ENCODE measurements around the gene FA2H. TPM values are rescaled to one million over a fixed set of nuclear protein-coding genes. Genes with fewer than 3 reads are reported as not detected.
"Not testable (repeated sequence)": the region's sequence is repeated elsewhere in the genome, so short reads cannot be mapped to it uniquely, and the experiment has no call there.

Gene FA2H, protein sequence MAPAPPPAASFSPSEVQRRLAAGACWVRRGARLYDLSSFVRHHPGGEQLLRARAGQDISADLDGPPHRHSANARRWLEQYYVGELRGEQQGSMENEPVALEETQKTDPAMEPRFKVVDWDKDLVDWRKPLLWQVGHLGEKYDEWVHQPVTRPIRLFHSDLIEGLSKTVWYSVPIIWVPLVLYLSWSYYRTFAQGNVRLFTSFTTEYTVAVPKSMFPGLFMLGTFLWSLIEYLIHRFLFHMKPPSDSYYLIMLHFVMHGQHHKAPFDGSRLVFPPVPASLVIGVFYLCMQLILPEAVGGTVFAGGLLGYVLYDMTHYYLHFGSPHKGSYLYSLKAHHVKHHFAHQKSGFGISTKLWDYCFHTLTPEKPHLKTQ
- total RNA-seq (under 1 TPM in 2 of 5 experiments, not detected in 3; 0.20 to 0.34 TPM), polyA plus RNA-seq (not detected), total RNA-seq (not detected)

- intact Hi-C loops (cut with micrococcal nuclease): no loop called here
- ATAC-seq (peak; percentile 96), DNase-seq (peak; percentile 55 to 77 (median 67))
- POLR2A ChIA-PET: no interaction called here
- Mint-ChIP-seq H3K9me3 (peaks cover 0 to 4% (median 0%) of the 10 kb centered on the region in 11 donors), H3K27ac (peak within 1 kb of the TSS in 1 of 9 donors; percentile 24), H3K27me3 (peaks cover 33 to 44% (median 36%) of the 10 kb centered on the region in 5 donors), H3K4me3 (peak within 1 kb of the TSS; percentile 43 to 85 (median 68)), H3K36me3 (peaks cover 0 to 4% (median 0%) of the 10 kb centered on the region in 5 donors), H3K4me1 (peaks cover 7 to 15% (median 11%) of the 10 kb centered on the region in 7 donors)
- CTCF ChIA-PET: no interaction called here
- H3K27me3 ChIP-seq (ENCODE audit: control insufficient read depth in 2 of 2, insufficient read depth in 2 of 2, low read length in 2 of 2): peaks cover 0 to 6% of the 10 kb centered on the region in 2 donors
- no peaks in the 10 kb centered on the region for H3K36me3 ChIP-seq (ENCODE audit: control insufficient read depth in 2 of 3, insufficient read depth in 3 of 3, low read length in 3 of 3)
- no peaks in the 10 kb centered on the region for H3K4me1 ChIP-seq (ENCODE audit: control insufficient read depth in 2 of 2, insufficient read depth in 2 of 2, low read length in 2 of 2)
- no peaks in the 10 kb centered on the region for H3K9me3 ChIP-seq (ENCODE audit: control insufficient read depth in 2 of 3, low read length in 3 of 3)
- no peak within 1 kb of the TSS for H3K4me3 ChIP-seq (ENCODE audit: low read length)
- no peak within 1 kb of the TSS for H3K27ac ChIP-seq (ENCODE audit: low read depth, low read length)
These were observed at the start of gene FA2H for GRCh38 chr16:74774223-74775139. TSS of gene FA2H (minus strand) at chr16:74774820. CDS start at chr16:74774755, 65 bp downstream.

- no peak for DNase-seq
- no peak for ATAC-seq
- no peak overlapping the region for H3K27ac Mint-ChIP-seq
- Histone ChIP-seq H3K4me3 (ENCODE audit: low read length) (no peak overlapping the region), H3K9me3 (ENCODE audit: control insufficient read depth in 2 of 3, low read length in 3 of 3) (no peaks in the 10 kb centered on the region), H3K36me3 (ENCODE audit: control insufficient read depth in 2 of 3, insufficient read depth in 3 of 3, low read length in 3 of 3) (no peaks in the 10 kb centered on the region), H3K27me3 (ENCODE audit: control insufficient read depth in 2 of 2, insufficient read depth in 2 of 2, low read length in 2 of 2) (no peaks in the 10 kb centered on the region), H3K27ac (ENCODE audit: low read depth, low read length) (no peak overlapping the region), H3K4me1 (ENCODE audit: control insufficient read depth in 2 of 2, insufficient read depth in 2 of 2, low read length in 2 of 2) (no peaks in the 10 kb centered on the region)
- H3K4me3 Mint-ChIP-seq: no peak overlapping the region
- H3K4me1 Mint-ChIP-seq: peaks cover 0 to 5% (median 0%) of the 10 kb centered on the region in 7 donors
- H3K9me3 Mint-ChIP-seq: peaks cover 0 to 1% (median 0%) of the 10 kb centered on the region in 11 donors
- ChIA-PET POLR2A (no interaction called here), CTCF (interaction anchor here (1.1 kb wide), 1 partner anchor 45 kb away, joined by 4 read pairs; no protein-coding TSS in a partner anchor)
- intact Hi-C loops (cut with micrococcal nuclease): loop anchor here in 1 of 2 donors (10.0 kb wide), 1 partner anchor 117 kb away; no protein-coding TSS in a partner anchor
- H3K36me3 Mint-ChIP-seq: no peaks in the 10 kb centered on the region
- peaks cover 0 to 31% (median 0%) of the 10 kb centered on the region in 5 donors for H3K27me3 Mint-ChIP-seq
These were observed 43.2 kb upstream of the FA2H start for GRCh38 chr16:74817851-74818250.

GRCh38 chr16:74813109-74813641 is 38.6 kb upstream of the FA2H start:
- ChIA-PET POLR2A (interaction anchor here (0.6 kb wide), 1 partner anchor 164 kb away, joined by 4 read pairs; no protein-coding TSS in a partner anchor), CTCF (interaction anchor here (0.6 to 2.8 kb wide), 7 partner anchors 11 to 298 kb away, joined by 3 to 15 read pairs (median 4); no protein-coding TSS in a partner anchor)
- Histone ChIP-seq H3K9me3 (ENCODE audit: control insufficient read depth in 2 of 3, low read length in 3 of 3) (no peaks in the 10 kb centered on the region), H3K4me1 (ENCODE audit: control insufficient read depth in 2 of 2, insufficient read depth in 2 of 2, low read length in 2 of 2) (no peaks in the 10 kb centered on the region), H3K4me3 (ENCODE audit: low read length) (no peak overlapping the region), H3K36me3 (ENCODE audit: control insufficient read depth in 2 of 3, insufficient read depth in 3 of 3, low read length in 3 of 3) (no peaks in the 10 kb centered on the region), H3K27me3 (ENCODE audit: control insufficient read depth in 2 of 2, insufficient read depth in 2 of 2, low read length in 2 of 2) (no peaks in the 10 kb centered on the region), H3K27ac (ENCODE audit: low read depth, low read length) (no peak overlapping the region)
- H3K27ac Mint-ChIP-seq: no peak overlapping the region
- H3K4me1 Mint-ChIP-seq: peaks cover 0 to 5% (median 0%) of the 10 kb centered on the region in 7 donors
- H3K27me3 Mint-ChIP-seq: peaks cover 0 to 12% (median 0%) of the 10 kb centered on the region in 5 donors
- H3K4me3 Mint-ChIP-seq: peak overlapping the region in 3 of 10 donors; percentile 15 to 30 (median 21)
- H3K9me3 Mint-ChIP-seq: peaks cover 0 to 16% (median 0%) of the 10 kb centered on the region in 11 donors
- intact Hi-C loops (cut with micrococcal nuclease): loop anchor here (1.0 to 10.0 kb wide), 5 partner anchors 49 to 298 kb away; partner anchors contain the start of gene ZNRF1 (in 1 of the 2)
- H3K36me3 Mint-ChIP-seq: no peaks in the 10 kb centered on the region
- DNase-seq (peak; percentile 26 to 79 (median 61)), ATAC-seq (peak; percentile 99)

- Histone ChIP-seq H3K27ac (ENCODE audit: low read depth, low read length) (no peak overlapping the region), H3K4me1 (ENCODE audit: control insufficient read depth in 2 of 2, insufficient read depth in 2 of 2, low read length in 2 of 2) (no peaks in the 10 kb centered on the region), H3K4me3 (ENCODE audit: low read length) (no peak overlapping the region), H3K27me3 (ENCODE audit: control insufficient read depth in 2 of 2, insufficient read depth in 2 of 2, low read length in 2 of 2) (no peaks in the 10 kb centered on the region), H3K9me3 (ENCODE audit: control insufficient read depth in 2 of 3, low read length in 3 of 3) (no peaks in the 10 kb centered on the region), H3K36me3 (ENCODE audit: control insufficient read depth in 2 of 3, insufficient read depth in 3 of 3, low read length in 3 of 3) (no peaks in the 10 kb centered on the region)
- DNase-seq (no peak), ATAC-seq (no peak)
- H3K36me3 Mint-ChIP-seq: peaks cover 0 to under 1% (median 0%) of the 10 kb centered on the region in 5 donors
- CTCF ChIA-PET: interaction anchor here (1.0 to 2.8 kb wide), 2 partner anchors 9 to 51 kb away, joined by 4 to 15 read pairs; no protein-coding TSS in a partner anchor
- POLR2A ChIA-PET: no interaction called here
- H3K27me3 Mint-ChIP-seq: peaks cover 0 to 8% (median under 1%) of the 10 kb centered on the region in 5 donors
- intact Hi-C loops (cut with micrococcal nuclease): loop anchor here (5.0 to 10.0 kb wide), 2 partner anchors 123 to 185 kb away; partner anchors contain the start of gene ZNRF1 (in 1 of the 2)
- H3K27ac Mint-ChIP-seq: no peak overlapping the region
- peaks cover 0 to 5% (median 0%) of the 10 kb centered on the region in 7 donors for H3K4me1 Mint-ChIP-seq
- H3K9me3 Mint-ChIP-seq: peaks cover 0 to 17% (median under 1%) of the 10 kb centered on the region in 11 donors
- no peak overlapping the region for H3K4me3 Mint-ChIP-seq
These were observed 37.3 kb upstream of the FA2H start for GRCh38 chr16:74811911-74812310.

DNA sequence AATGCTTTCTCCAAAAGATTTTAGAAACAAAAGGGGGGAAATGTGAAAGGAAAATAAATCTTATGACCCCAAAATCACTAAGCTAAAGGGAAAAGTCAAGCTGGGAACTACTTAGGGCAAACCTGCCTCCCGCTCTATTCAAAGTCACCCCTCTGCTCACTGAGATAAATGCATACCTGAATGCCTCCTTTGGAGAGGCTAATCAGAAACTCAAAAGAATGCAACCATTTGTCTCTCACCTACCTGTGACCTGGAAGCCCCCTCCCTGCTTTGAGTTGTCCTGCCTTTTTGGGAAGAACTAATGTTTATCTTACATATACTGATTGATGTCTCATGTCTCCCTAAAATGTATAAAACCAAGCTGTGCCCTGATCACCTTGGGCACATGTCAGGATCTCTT is 36.6 kb upstream of the FA2H start:
- H3K27ac Mint-ChIP-seq; POLR2A ChIA-PET; H3K27ac ChIP-seq (ENCODE audit: low read depth, low read length); H3K27me3 ChIP-seq (ENCODE audit: control insufficient read depth in 2 of 2, insufficient read depth in 2 of 2, low read length in 2 of 2); H3K36me3 Mint-ChIP-seq; H3K4me3 ChIP-seq (ENCODE audit: low read length); H3K9me3 ChIP-seq (ENCODE audit: control insufficient read depth in 2 of 3, low read length in 3 of 3); H3K4me1 ChIP-seq (ENCODE audit: control insufficient read depth in 2 of 2, insufficient read depth in 2 of 2, low read length in 2 of 2); DNase-seq; H3K4me1 Mint-ChIP-seq; H3K36me3 ChIP-seq (ENCODE audit: control insufficient read depth in 2 of 3, insufficient read depth in 3 of 3, low read length in 3 of 3); H3K4me3 Mint-ChIP-seq; ATAC-seq: not testable (repeated sequence)
- CTCF ChIA-PET: interaction anchor here (1.0 kb wide), 1 partner anchor 9 kb away, joined by 4 read pairs; no protein-coding TSS in a partner anchor
- peaks cover 0 to 12% (median 8%) of the 10 kb centered on the region in 5 donors for H3K27me3 Mint-ChIP-seq
- peaks cover 0 to 24% (median 3%) of the 10 kb centered on the region in 11 donors for H3K9me3 Mint-ChIP-seq
- intact Hi-C loops (cut with micrococcal nuclease): loop anchor here (5.0 to 10.0 kb wide), 2 partner anchors 124 to 186 kb away; partner anchors contain the start of gene ZNRF1 (in 1 of the 2)

Data from naive thymus-derived CD4-positive, alpha-beta T cell (primary cell).